HG03354 (cell line): ENCODE results near the gene IGSF21.
"Not testable (repeated sequence)": the region's sequence is repeated elsewhere in the genome, so short reads cannot be mapped to it uniquely, and the experiment has no call there.

Experiments
- ATAC-seq: cut with Tn5 transposase; IDR thresholded peaks from one replicate; pipeline ENCODE4 v1.9.1; 2021; ENCODE audit warnings: mild to moderate bottlenecking; ENCODE audit not compliant: unreplicated experiment, poor library complexity, severe bottlenecking

Gene IGSF21

GRCh38 chr1:18407166-18408045 lies 299.8 kb downstream of the IGSF21 start:
- ATAC-seq: no peak

GRCh38 chr1:18408656-18409370 lies 301.2 kb downstream of the IGSF21 start:
- ATAC-seq: no peak

GRCh38 chr1:18409609-18410237 lies 302.1 kb downstream of the IGSF21 start:
- ATAC-seq: no peak

GRCh38 chr1:18410407-18410806 lies 302.8 kb downstream of the IGSF21 start:
- ATAC-seq: no peak

GRCh38 chr1:18411321-18411720 lies 303.7 kb downstream of the IGSF21 start:
- ATAC-seq: no peak

GRCh38 chr1:18411820-18412641 lies 304.4 kb downstream of the IGSF21 start:
- no peak for ATAC-seq

- ATAC-seq: no peak
Measured at GRCh38 chr1:18412882-18413353, 305.3 kb downstream of the IGSF21 start.

- no peak for ATAC-seq
Measured at GRCh38 chr1:18413541-18414305, 306.1 kb downstream of the IGSF21 start.

GRCh38 chr1:18414321-18414720 lies 306.7 kb downstream of the IGSF21 start:
- ATAC-seq: no peak

GRCh38 chr1:18414872-18415447 lies 307.4 kb downstream of the IGSF21 start:
- no peak for ATAC-seq

GRCh38 chr1:18415448-18416027 lies 307.9 kb downstream of the IGSF21 start:
- no peak for ATAC-seq

- not testable (repeated sequence) for ATAC-seq
Measured at GRCh38 chr1:18416126-18416525, 308.5 kb downstream of the IGSF21 start.

GRCh38 chr1:18417316-18418269 lies 310.0 kb downstream of the IGSF21 start:
- ATAC-seq: no peak

- ATAC-seq: no peak
Measured at GRCh38 chr1:18419113-18419844, 311.7 kb downstream of the IGSF21 start.

- ATAC-seq: no peak
Measured at GRCh38 chr1:18419845-18420184, 312.2 kb downstream of the IGSF21 start.

- no peak for ATAC-seq
Measured at GRCh38 chr1:18422076-18422777, 314.6 kb downstream of the IGSF21 start.
